ENCODE measurements around the gene ST3GAL2.
"Not testable (repeated sequence)": the region's sequence is repeated elsewhere in the genome, so short reads cannot be mapped to it uniquely, and the experiment has no call there.

Gene ST3GAL2

DNA sequence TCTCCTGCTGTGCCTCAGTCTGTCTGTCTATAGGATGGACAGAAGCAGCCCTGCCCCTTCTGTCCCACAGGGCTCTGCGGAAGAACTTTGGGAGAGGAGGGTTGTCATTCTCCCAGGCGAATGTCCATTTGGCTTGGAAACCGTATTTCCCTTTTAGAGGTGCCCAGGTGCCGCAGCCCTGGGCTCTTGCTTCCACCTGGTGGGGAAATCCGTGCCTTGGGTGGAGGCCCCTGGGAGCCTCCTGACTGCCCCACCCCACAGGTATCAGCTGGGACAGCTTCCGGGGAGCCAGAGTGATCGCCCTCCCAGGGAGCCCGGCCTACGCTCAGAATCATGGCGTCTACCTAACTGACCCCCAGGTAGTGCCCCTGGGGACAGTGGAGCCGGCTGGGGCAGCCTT is 28.2 kb upstream of the ST3GAL2 start:
- no peak for DNase-seq (ENCODE audit: low spot score)

DNA sequence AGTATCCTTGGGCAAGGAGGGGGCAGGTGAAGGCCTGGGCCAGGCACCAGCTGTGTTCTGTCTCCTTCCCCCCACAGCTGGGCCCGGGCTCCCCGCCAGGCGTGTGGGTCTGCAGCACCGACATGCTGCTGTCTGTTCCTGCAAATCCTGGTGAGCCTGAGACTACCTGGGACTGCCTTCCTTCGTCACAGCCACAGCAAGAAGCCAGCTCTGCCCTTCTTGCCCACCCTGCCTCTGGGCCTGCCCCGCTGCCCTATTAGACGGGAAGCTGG is 27.8 kb upstream of the ST3GAL2 start:
- DNase-seq (ENCODE audit: low spot score), result no peak

DNA sequence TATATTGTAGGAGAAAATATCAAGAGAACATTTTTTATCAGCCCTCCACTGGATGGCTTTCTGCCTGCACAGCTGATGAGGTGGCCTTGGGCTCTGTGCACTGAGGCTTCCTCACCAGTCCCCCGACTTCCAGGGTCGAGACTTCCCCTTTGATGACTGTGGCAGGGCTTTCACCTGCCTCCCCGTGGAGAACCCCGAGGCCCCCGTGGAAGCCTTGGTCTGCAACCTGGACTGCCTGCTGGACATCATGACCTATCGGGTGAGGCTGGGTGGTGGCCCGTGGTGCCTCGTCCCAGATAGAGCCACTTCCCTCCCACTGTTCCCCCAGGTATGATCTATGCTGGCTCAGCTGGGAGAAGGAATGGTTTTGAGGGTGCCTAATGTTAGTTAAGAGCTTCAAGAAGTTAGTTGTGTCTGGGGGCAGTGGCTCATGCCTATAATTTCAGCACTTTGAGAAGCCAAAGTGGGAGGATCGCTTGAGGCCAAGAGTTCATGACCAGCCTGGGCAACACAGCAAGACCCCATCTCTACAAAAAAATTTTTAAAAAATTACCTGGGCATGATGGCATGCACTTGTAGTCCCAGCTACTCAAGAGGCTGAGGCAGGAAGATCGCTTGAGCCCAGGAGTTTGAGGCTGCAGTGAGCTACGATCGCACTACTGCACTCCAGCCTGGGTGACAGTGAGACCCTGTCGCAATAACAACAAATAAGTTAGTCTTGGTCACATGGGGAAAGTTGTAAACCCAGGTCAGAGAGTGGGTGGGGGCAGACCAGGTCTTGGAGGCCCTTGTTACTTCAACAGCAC is 27.3 kb upstream of the ST3GAL2 start:
- DNase-seq (ENCODE audit: low spot score), result no peak

- no peak for DNase-seq (ENCODE audit: low spot score)
Measured at GRCh38 chr16:70463235-70463634, 24.3 kb upstream of the ST3GAL2 start.

GRCh38 chr16:70460737-70461261 is 21.9 kb upstream of the ST3GAL2 start:
- DNase-seq (ENCODE audit: low spot score), result no peak

DNA sequence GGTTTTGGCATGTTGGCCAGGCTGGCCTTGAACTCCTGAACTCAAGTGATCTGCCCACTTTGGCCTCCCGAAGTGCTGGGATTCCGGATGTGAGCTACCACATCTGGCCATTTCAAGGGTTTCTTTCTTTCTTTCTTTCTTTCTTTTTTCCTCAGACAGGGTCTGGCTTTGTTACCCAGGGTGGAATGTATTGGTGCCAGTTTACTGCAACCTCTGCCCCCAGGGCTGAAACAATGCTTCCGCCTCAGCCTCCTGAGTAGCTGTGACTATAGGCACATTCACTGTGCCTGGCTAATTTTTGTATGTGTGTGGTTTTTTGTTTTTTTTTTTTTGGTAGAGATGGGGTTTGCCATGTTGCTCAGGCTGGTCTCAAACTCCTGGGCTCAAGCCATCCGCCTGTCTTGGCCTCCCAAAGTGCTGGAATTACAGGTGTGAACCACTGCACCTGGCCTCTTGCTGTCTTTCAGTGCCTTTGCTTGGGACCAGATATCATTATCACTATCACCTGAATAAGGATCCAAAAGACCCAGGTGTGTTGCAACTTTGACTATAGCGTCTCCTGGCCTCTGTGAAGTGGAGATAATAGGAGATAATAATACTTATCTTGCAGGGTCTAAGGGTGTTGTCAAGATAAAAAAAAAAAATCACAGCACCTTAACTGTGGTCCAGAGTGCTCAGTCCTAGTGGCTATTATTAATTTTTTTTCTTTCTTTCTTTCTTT is 18.7 kb upstream of the ST3GAL2 start:
- DNase-seq (ENCODE audit: low spot score), result no peak

DNA sequence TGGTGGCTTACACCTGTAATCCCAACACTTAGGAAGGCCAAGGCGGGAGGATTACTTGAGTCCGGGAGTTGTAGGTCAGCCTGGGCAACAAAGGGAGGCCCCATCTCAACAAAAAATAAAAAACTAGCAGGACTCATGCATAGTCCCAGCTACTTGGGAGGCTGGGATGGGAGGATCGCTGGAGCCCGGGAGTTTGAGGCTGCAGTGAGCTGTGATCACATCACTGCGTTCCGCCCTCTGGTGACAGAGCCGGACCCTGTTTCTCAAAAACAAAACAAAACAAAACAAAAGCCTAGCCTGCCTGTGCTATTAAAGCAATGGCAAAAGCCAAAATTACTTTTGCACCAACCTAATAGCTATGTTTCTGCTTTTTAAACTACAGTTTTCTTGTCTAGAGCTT is 17.0 kb upstream of the ST3GAL2 start:
- DNase-seq (ENCODE audit: low spot score), result no peak

GRCh38 chr16:70454222-70455034 is 15.5 kb upstream of the ST3GAL2 start, which contains the start of gene FCSK:
Gene FCSK, plus strand, starts transcription at chr16:70454595. Its CDS starts 8,596 bp downstream, at chr16:70463191.
- peak; percentile 74 for DNase-seq (ENCODE audit: low spot score)

GRCh38 chr16:70453892-70454221 is 15.0 kb upstream of the ST3GAL2 start:
- peak; percentile 45 for DNase-seq (ENCODE audit: low spot score)

DNA sequence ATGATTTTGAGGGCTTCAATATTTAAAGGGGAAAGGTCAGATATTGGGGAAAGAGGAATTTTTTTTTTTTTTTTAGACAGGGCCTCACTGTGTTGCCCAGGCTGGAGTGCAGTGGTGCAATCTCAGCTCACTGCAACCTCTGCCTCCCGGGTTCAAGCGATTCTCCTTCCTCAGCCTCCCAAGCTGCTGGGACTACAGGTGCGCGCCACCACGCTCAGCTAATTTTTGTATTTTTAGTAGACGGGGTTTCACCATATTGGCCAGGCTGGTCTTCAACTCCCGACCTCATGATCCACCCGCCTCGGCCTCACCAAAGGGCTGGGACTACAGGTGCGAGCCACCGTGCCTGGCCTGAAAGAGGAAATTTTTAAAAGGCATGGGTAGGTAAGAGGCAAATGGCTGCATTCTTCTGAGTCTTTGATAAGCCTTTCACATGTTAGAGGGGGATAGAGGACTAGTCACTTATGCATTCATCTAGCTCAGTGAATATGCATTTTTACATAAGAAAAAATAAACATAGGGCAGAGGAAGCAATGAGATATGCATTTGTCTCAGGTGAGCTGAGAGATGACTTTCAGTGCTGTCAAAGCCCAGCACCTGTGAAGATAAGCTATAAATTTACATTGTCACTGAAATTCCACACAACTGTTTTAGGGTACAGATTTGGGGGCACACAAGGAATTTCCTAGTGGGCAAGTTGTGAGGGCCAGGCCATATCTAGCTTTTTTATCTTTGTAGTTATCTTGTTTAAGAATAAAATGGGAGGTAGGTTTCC is 14.4 kb upstream of the ST3GAL2 start:
- DNase-seq (ENCODE audit: low spot score), result no peak

DNA sequence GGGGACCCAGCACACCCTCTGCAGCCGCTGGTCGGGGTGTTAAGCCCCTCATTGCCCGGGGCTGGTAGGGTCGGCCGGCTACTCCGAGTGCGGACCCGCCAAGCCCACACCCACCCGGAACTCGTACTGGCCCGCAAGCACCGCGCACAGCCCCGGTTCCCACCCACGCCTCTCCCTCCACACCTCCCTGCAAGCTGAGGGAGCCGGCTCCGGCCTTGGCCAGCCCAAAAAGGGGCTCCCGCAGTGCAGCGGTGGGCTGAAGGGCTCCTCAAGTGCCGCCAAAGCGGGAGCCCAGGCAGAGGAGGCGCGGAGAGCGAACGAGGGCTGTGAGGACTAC is 12.1 kb upstream of the ST3GAL2 start:
- not testable (repeated sequence) for DNase-seq (ENCODE audit: low spot score)

DNA sequence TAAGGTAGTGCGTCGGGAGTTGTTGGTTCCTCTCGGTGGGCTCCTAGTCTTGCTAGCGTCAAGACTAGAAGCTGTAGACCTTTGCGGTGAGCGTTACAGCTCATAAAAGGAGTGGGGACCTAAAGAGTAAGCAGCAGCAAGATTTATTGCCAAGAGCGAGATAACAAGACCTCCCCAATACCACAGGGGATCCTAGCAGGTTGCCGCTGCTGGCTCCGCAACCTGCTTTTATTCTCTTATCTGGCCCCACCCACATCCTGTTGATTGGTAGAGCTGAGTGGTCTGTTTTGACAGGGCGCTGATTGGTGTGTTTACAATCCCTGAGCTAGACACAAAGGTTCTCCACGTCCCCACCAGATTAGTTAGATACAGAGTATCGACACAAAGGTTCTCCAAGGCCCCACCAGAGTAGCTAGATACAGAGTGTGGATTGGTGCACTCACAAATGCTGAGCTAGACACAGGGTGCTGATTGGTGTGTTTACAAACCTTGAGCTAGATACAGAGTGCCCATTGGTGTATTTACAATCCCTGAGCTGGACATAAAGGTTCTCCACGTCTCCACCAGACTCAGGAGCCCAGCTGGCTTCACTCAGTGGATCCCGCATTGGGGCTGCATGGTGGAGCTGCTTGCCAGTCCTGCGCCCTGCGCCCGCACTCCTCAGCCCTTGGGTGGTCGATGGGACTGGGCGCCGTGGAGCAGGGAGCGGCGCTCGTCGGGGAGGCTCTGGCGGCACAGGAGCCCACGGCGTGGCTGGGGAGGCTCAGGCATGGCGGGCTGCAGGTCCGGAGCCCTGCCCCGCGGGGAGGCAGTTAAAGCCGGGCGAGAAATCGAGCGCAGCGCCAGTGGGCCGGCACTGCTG is 11.5 kb upstream of the ST3GAL2 start:
- not testable (repeated sequence) for DNase-seq (ENCODE audit: low spot score)

GRCh38 chr16:70448075-70448474 is 9.2 kb upstream of the ST3GAL2 start:
- DNase-seq (ENCODE audit: low spot score), result no peak

- no peak for DNase-seq (ENCODE audit: low spot score)
Measured at GRCh38 chr16:70444249-70445063, 5.6 kb upstream of the ST3GAL2 start.

GRCh38 chr16:70442344-70442743 is 3.4 kb upstream of the ST3GAL2 start:
- no peak for DNase-seq (ENCODE audit: low spot score)

GRCh38 chr16:70441406-70441990 is 2.6 kb upstream of the ST3GAL2 start:
- DNase-seq (ENCODE audit: low spot score), result no peak

- DNase-seq (ENCODE audit: low spot score), result no peak
Measured at GRCh38 chr16:70440009-70440692, 1.3 kb upstream of the ST3GAL2 start.

DNA sequence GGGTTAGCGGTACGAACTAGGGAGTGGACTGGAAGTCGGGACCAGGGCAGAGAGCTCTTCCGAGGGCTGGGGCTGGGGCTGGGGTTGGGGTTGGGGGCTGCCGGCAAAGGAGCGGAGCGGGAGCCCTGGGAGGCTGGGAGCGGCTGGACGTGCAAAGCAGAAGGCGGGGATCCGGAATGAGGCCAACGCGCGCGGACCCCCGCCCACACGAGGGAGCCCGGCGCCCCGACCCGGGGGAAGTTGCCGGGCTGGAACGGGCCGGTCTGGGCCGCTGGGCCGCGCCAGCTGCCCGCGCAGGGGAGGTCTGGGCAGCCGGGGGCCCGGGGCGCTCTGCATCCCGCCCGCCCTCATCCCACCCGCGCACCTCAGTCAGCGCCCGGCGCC is 323 bp downstream of the ST3GAL2 start:
- DNase-seq (ENCODE audit: low spot score), result no peak

Measured in globus pallidus (tissue), 1 donor.